ENCODE results near the gene ARHGAP42.
"Not testable (repeated sequence)": the region's sequence is repeated elsewhere in the genome, so short reads cannot be mapped to it uniquely, and the experiment has no call there.

The ARHGAP42 gene

GRCh38 chr11:100739666-100740065, 52.6 kb downstream of the ARHGAP42 start:
- no peak for TF ChIP-seq CTCF (IDR thresholded peaks at IDR 0.05; ENCODE audit: control insufficient read depth, insufficient read depth, low read depth, low read length, missing control alignments)
- H3K4me3 ChIP-seq (ENCODE audit: control insufficient read depth, low read depth, low read length), result no peak overlapping the region
- DNase-seq (ENCODE audit: low read depth), result peak; percentile 61

GRCh38 chr11:100740440-100740839, 53.4 kb downstream of the ARHGAP42 start:
- no peak for TF ChIP-seq CTCF (IDR thresholded peaks at IDR 0.05; ENCODE audit: control insufficient read depth, insufficient read depth, low read depth, low read length, missing control alignments)
- DNase-seq (ENCODE audit: low read depth), result no peak
- no peak overlapping the region for H3K4me3 ChIP-seq (ENCODE audit: control insufficient read depth, low read depth, low read length)

- TF ChIP-seq CTCF (IDR thresholded peaks at IDR 0.05; ENCODE audit: control insufficient read depth, insufficient read depth, low read depth, low read length, missing control alignments), result no peak
- DNase-seq (ENCODE audit: low read depth), result no peak
- no peak overlapping the region for H3K4me3 ChIP-seq (ENCODE audit: control insufficient read depth, low read depth, low read length)
Measured at GRCh38 chr11:100741866-100742625, 55.0 kb downstream of the ARHGAP42 start.

GRCh38 chr11:100746448-100746847, 59.4 kb downstream of the ARHGAP42 start:
- no peak for DNase-seq (ENCODE audit: low read depth)
- H3K4me3 ChIP-seq (ENCODE audit: control insufficient read depth, low read depth, low read length), result no peak overlapping the region
- no peak for TF ChIP-seq CTCF (IDR thresholded peaks at IDR 0.05; ENCODE audit: control insufficient read depth, insufficient read depth, low read depth, low read length, missing control alignments)

- no peak overlapping the region for H3K4me3 ChIP-seq (ENCODE audit: control insufficient read depth, low read depth, low read length)
- DNase-seq (ENCODE audit: low read depth), result no peak
- no peak for TF ChIP-seq CTCF (IDR thresholded peaks at IDR 0.05; ENCODE audit: control insufficient read depth, insufficient read depth, low read depth, low read length, missing control alignments)
Measured at GRCh38 chr11:100748153-100748552, 61.1 kb downstream of the ARHGAP42 start.

GRCh38 chr11:100749887-100750565, 62.9 kb downstream of the ARHGAP42 start:
- H3K4me3 ChIP-seq (ENCODE audit: control insufficient read depth, low read depth, low read length); DNase-seq (ENCODE audit: low read depth): not testable (repeated sequence)

- not testable (repeated sequence) for DNase-seq (ENCODE audit: low read depth); H3K4me3 ChIP-seq (ENCODE audit: control insufficient read depth, low read depth, low read length)
Measured at GRCh38 chr11:100750566-100750891, 63.4 kb downstream of the ARHGAP42 start.
